ENCODE data around the gene MCM7. TPM values are rescaled to one million over a fixed set of nuclear protein-coding genes. Genes with fewer than 3 reads are reported as not detected.
A peak's percentile ranks its signal among the peaks of the same experiment; 100 is the strongest.

MCM7 gene
- total and polyA plus RNA-seq, 4 donors, result 36.0 to 54.7 (median 41.8) TPM

- no peak for DNase-seq
- H3K9me3 ChIP-seq (ENCODE audit: control insufficient read depth in 4 of 4, insufficient read depth in 3 of 4, low read length in 3 of 4), result no peaks in the 10 kb centered on the region
- H3K36me3 ChIP-seq (ENCODE audit: control insufficient read depth in 4 of 4, insufficient read depth in 4 of 4, low read length in 4 of 4), result no peaks in the 10 kb centered on the region
- no peak overlapping the region for H3K9ac ChIP-seq (ENCODE audit: insufficient read depth in 1 of 2, low read length in 2 of 2)
- no peak overlapping the region for H3K27ac ChIP-seq (ENCODE audit: low read depth in 1 of 2, low read length in 1 of 2)
- no peaks in the 10 kb centered on the region for H3K4me1 ChIP-seq (ENCODE audit: control insufficient read depth in 5 of 5, insufficient read depth in 5 of 5, low read length in 5 of 5)
- TF ChIP-seq, protein P1, sequence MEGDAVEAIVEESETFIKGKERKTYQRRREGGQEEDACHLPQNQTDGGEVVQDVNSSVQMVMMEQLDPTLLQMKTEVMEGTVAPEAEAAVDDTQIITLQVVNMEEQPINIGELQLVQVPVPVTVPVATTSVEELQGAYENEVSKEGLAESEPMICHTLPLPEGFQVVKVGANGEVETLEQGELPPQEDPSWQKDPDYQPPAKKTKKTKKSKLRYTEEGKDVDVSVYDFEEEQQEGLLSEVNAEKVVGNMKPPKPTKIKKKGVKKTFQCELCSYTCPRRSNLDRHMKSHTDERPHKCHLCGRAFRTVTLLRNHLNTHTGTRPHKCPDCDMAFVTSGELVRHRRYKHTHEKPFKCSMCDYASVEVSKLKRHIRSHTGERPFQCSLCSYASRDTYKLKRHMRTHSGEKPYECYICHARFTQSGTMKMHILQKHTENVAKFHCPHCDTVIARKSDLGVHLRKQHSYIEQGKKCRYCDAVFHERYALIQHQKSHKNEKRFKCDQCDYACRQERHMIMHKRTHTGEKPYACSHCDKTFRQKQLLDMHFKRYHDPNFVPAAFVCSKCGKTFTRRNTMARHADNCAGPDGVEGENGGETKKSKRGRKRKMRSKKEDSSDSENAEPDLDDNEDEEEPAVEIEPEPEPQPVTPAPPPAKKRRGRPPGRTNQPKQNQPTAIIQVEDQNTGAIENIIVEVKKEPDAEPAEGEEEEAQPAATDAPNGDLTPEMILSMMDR (IDR thresholded peaks at IDR 0.05; ENCODE audit: control extremely low read depth, extremely low read depth), result no peak
- H3K27me3 ChIP-seq (ENCODE audit: control insufficient read depth in 3 of 3, insufficient read depth in 3 of 3, low read length in 2 of 3), result no peaks in the 10 kb centered on the region
- 38 to 59% methylated on average over 3 of the region's 3 CpGs for WGBS, 2 donors
- ATAC-seq (ENCODE audit: insufficient read depth, low FRiP score), result no peak
- no peak overlapping the region for H3K4me3 ChIP-seq
Measured at GRCh38 chr7:100141555-100141949, 40.4 kb upstream of the MCM7 start.

GRCh38 chr7:100137851-100138760 is 36.9 kb upstream of the MCM7 start:
- H3K9ac ChIP-seq (ENCODE audit: insufficient read depth in 1 of 2, low read length in 2 of 2), result no peak overlapping the region
- WGBS, 2 donors, result 73 to 76% methylated on average over 13 of the region's 13 CpGs

GRCh38 chr7:100132697-100133151 is 31.5 kb upstream of the MCM7 start:
- no peak overlapping the region for H3K27ac ChIP-seq (ENCODE audit: low read depth in 1 of 2, low read length in 1 of 2)
- ATAC-seq (ENCODE audit: insufficient read depth, low FRiP score) (peak; percentile 70), DNase-seq (peak; percentile 63 to 72 (median 65))
- H3K4me1 ChIP-seq (ENCODE audit: control insufficient read depth in 5 of 5, insufficient read depth in 5 of 5, low read length in 5 of 5), result peaks cover 0 to 9% (median 5%) of the 10 kb centered on the region in 5 donors
- no peak overlapping the region for H3K4me3 ChIP-seq
- no peaks in the 10 kb centered on the region for H3K36me3 ChIP-seq (ENCODE audit: control insufficient read depth in 4 of 4, insufficient read depth in 4 of 4, low read length in 4 of 4)
- 22 to 27% methylated on average over 3 of the region's 3 CpGs for WGBS, 2 donors
- H3K9ac ChIP-seq (ENCODE audit: insufficient read depth in 1 of 2, low read length in 2 of 2), result peak overlapping the region in 1 of 2 donors; percentile 11
- H3K9me3 ChIP-seq (ENCODE audit: control insufficient read depth in 4 of 4, insufficient read depth in 3 of 4, low read length in 3 of 4), result no peaks in the 10 kb centered on the region
- TF ChIP-seq, protein P1 (IDR thresholded peaks at IDR 0.05; ENCODE audit: control extremely low read depth, extremely low read depth), result peak; percentile 85
- no peaks in the 10 kb centered on the region for H3K27me3 ChIP-seq (ENCODE audit: control insufficient read depth in 3 of 3, insufficient read depth in 3 of 3, low read length in 2 of 3)

More at GRCh38 chr7:100137851-100138760, 36.9 kb upstream of the MCM7 start:
- Histone ChIP-seq H3K4me3 (no peak overlapping the region), H3K36me3 (ENCODE audit: control insufficient read depth in 4 of 4, insufficient read depth in 4 of 4, low read length in 4 of 4) (no peaks in the 10 kb centered on the region), H3K27me3 (ENCODE audit: control insufficient read depth in 3 of 3, insufficient read depth in 3 of 3, low read length in 2 of 3) (no peaks in the 10 kb centered on the region), H3K9me3 (ENCODE audit: control insufficient read depth in 4 of 4, insufficient read depth in 3 of 4, low read length in 3 of 4) (no peaks in the 10 kb centered on the region), H3K4me1 (ENCODE audit: control insufficient read depth in 5 of 5, insufficient read depth in 5 of 5, low read length in 5 of 5) (no peaks in the 10 kb centered on the region), H3K27ac (ENCODE audit: low read depth in 1 of 2, low read length in 1 of 2) (no peak overlapping the region)
- TF ChIP-seq, protein P1 (IDR thresholded peaks at IDR 0.05; ENCODE audit: control extremely low read depth, extremely low read depth), result no peak
- DNase-seq, result no peak
- no peak for ATAC-seq (ENCODE audit: insufficient read depth, low FRiP score)
